HEK293T (cell line): ENCODE results near the gene GRPR.

Experiments
- CTCF ChIA-PET: fragments of 350-600 bp; formaldehyde crosslinking; extraction: SDS; loops from one replicate; lab custom pipeline; 2021; ENCODE audit warnings: antibody characterized with exemption, inconsistent platforms; lab: Yijun Ruan, JAX
- POLR2A ChIA-PET: fragments of 350-600 bp; formaldehyde crosslinking; extraction: SDS; loops from one replicate; lab custom pipeline; 2020; ENCODE audit warnings: antibody characterized with exemption, inconsistent platforms; lab: Yijun Ruan, JAX
- DNase-seq: peaks from one replicate; pipeline ENCODE4 v3.0.0; 2012; ENCODE audit warnings: mixed read lengths; ENCODE audit errors: extremely low spot score
- ARNT ChIP-seq: fragments of 450-650 bp; IDR thresholded peaks from 2 replicates; pipeline ENCODE4 v1.6.1; 2017; ENCODE audit warnings: mild to moderate bottlenecking
- BHLHE40 ChIP-seq: fragments of 450-650 bp; IDR thresholded peaks from 2 replicates; pipeline ENCODE4 v1.6.1; 2016; ENCODE audit warnings: mild to moderate bottlenecking, moderate library complexity, borderline replicate concordance
- CTBP1 ChIP-seq: fragments of 450-650 bp; IDR thresholded peaks from 2 replicates; pipeline ENCODE4 v1.6.1; 2016; ENCODE audit warnings: borderline replicate concordance
- ELF4 ChIP-seq: fragments of 450-650 bp; IDR thresholded peaks from 2 replicates; pipeline ENCODE4 v1.6.1; 2017; ENCODE audit warnings: antibody characterized with exemption
- FOXA1 ChIP-seq: fragments of 450-650 bp; IDR thresholded peaks from 2 replicates; pipeline ENCODE4 v1.6.1; 2016; ENCODE audit warnings: mild to moderate bottlenecking
- FOXK2 ChIP-seq: fragments of 450-650 bp; IDR thresholded peaks from 2 replicates; pipeline ENCODE4 v1.6.1; 2016; ENCODE audit warnings: mild to moderate bottlenecking
- FOXM1 ChIP-seq: fragments of 450-650 bp; IDR thresholded peaks from 2 replicates; pipeline ENCODE4 v1.6.1; 2017; ENCODE audit warnings: mild to moderate bottlenecking, borderline replicate concordance
- HDGF ChIP-seq: fragments of 450-650 bp; IDR thresholded peaks from 2 replicates; pipeline ENCODE4 v1.6.1; 2017; ENCODE audit warnings: antibody characterized with exemption, borderline replicate concordance
- L3MBTL2 ChIP-seq: fragments of 450-650 bp; conservative IDR thresholded peaks from 2 replicates; pipeline ENCODE4 v1.6.1; 2016; ENCODE audit warnings: mild to moderate bottlenecking
- LEF1 ChIP-seq: fragments of 450-650 bp; IDR thresholded peaks from 2 replicates; pipeline ENCODE4 v1.6.1; 2017; ENCODE audit warnings: mild to moderate bottlenecking, borderline replicate concordance
- NFRKB ChIP-seq: fragments of 450-650 bp; IDR thresholded peaks from 2 replicates; pipeline ENCODE4 v1.6.1; 2016; ENCODE audit warnings: mild to moderate bottlenecking, moderate library complexity
- SP1 ChIP-seq: fragments of 450-650 bp; IDR thresholded peaks from 2 replicates; pipeline ENCODE4 v1.6.1; 2017
- SUZ12 ChIP-seq: fragments of 450-650 bp; IDR thresholded peaks from 2 replicates; pipeline ENCODE4 v1.6.1; 2016; ENCODE audit warnings: mild to moderate bottlenecking
- TARDBP ChIP-seq: fragments of 450-650 bp; IDR thresholded peaks from 2 replicates; pipeline ENCODE4 v1.6.1; 2016
- ZNF384 ChIP-seq: fragments of 450-650 bp; IDR thresholded peaks from 2 replicates; pipeline ENCODE4 v1.6.1; 2016
- TF ChIP-seq, protein P1 (sequence below): fragments of 450-650 bp; IDR thresholded peaks from 2 replicates; pipeline ENCODE4 v1.6.1; 2016

Gene GRPR

DNA sequence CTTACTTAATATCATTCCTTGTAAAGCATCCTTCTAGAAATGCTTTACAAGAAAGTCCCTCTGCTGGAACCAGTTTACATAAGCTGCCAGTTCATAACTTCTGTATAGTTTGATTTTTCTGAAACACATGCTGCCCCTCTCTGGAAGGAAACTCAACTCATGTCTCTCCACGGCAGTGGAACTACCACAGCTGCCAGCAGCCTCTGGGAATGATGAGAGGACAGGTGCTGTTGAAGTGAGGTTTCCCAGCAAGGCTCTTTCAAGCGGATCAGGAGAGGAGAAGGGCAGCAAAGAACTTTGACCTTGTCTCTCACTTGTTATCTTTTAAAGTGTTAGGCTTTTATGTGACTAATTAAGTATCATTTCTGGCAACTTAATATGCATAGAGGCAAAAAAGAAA, 7.3 kb downstream of the GRPR start:
- no peak for TF ChIP-seq FOXM1
- TF ChIP-seq FOXK2 = no peak
- no peak for TF ChIP-seq ELF4
- no peak for TF ChIP-seq HDGF
- no peak for TF ChIP-seq CTBP1
- no peak for TF ChIP-seq SUZ12
- TF ChIP-seq FOXA1 = no peak
- TF ChIP-seq BHLHE40 = no peak
- TF ChIP-seq TARDBP = no peak
- no peak for TF ChIP-seq SP1
- no peak for TF ChIP-seq NFRKB
- no peak for TF ChIP-seq ZNF384
- TF ChIP-seq ARNT = no peak
- no peak for TF ChIP-seq L3MBTL2
- TF ChIP-seq, protein P1, sequence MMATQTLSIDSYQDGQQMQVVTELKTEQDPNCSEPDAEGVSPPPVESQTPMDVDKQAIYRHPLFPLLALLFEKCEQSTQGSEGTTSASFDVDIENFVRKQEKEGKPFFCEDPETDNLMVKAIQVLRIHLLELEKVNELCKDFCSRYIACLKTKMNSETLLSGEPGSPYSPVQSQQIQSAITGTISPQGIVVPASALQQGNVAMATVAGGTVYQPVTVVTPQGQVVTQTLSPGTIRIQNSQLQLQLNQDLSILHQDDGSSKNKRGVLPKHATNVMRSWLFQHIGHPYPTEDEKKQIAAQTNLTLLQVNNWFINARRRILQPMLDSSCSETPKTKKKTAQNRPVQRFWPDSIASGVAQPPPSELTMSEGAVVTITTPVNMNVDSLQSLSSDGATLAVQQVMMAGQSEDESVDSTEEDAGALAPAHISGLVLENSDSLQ = no peak
- no peak for TF ChIP-seq LEF1
- CTCF ChIA-PET = no interaction called here
- DNase-seq = no peak
- POLR2A ChIA-PET = no interaction called here

DNA sequence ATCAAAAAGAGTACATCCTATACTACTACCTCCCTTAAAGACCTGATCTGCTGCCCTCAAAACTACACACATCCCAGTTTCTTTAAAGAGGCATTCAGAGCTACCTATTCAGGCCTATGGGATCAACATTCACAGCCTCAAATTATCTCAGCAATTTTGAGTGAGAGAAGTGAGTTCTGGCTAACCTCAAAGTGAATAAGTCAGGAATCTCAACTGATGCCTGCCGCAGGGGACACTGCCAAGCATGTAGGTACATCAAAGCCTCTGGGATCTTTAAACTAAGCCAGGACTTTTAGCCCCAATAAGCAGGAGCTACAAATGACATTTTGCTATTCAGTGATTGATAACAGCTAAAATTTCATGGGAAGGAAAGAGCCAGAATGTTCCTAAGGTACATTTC, 11.6 kb downstream of the GRPR start:
- no peak for DNase-seq
- CTCF ChIA-PET = no interaction called here
- TF ChIP-seq L3MBTL2 (no peak), ARNT (no peak)
- POLR2A ChIA-PET = no interaction called here

DNA sequence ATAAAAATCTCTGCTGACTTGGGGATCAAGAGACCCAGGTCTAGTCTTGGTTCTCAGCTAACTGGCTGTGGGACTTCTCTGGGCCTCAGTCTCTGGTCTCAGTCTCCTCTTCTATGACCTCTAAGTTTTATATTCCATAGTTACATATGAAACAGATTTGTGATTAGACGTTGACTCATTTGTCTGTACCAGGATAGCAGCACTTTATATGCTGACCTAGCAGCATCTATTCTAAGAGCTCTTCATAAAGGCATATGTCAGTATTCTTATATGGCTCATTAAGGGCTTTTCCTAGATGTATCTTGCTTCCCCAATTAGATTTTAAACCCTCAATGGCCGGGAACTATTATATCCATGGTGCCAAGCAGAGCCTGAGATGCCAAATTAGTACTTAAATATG, 12.7 kb downstream of the GRPR start:
- TF ChIP-seq SP1 (no peak), ARNT (no peak), FOXM1 (no peak), L3MBTL2 (no peak), ZNF384 (no peak), NFRKB (no peak), SUZ12 (no peak), FOXA1 (no peak), BHLHE40 (no peak), HDGF (no peak), TARDBP (no peak), LEF1 (no peak), FOXK2 (no peak), ELF4 (no peak), CTBP1 (no peak)
- TF ChIP-seq, protein P1 = no peak
- POLR2A ChIA-PET = no interaction called here
- no peak for DNase-seq
- CTCF ChIA-PET = no interaction called here

DNA sequence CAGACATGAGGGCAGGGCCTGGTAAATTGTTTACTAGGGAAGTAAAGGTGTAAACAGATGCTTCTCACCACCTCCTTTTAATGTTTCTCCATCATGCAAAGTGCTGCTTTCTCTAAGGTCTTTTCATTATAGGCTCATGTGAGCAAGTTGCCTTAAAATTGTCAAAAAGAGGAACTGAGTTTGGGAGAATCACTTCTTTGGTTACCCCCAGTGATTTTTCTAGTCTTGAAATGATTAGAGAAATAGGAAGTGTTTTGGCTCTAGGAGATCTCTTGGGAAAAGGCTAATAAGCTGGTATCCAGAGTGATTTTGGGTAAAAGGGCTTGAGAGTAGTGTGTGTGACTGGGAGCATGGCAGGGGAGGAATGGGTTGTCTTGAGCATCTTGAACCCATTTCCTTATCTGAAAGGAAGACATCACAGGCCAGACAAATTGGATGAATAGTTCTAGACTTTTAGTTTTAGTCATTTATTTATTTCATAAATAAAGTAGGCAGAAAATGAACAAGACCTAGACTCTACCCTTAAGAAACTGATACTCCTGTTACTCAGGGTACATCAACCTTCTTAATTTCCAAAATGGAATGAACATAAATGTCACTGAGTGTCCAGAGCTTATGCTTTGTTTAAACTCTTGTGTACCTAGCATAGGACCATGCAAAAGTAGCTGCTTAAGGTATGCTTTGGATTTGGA, 14.2 kb downstream of the GRPR start:
- ChIA-PET POLR2A (no interaction called here), CTCF (no interaction called here)
- no peak for DNase-seq
- TF ChIP-seq FOXA1 = no peak
- no peak for TF ChIP-seq NFRKB
- TF ChIP-seq SP1 = no peak
- no peak for TF ChIP-seq TARDBP
- no peak for TF ChIP-seq HDGF
- TF ChIP-seq BHLHE40 = no peak
- no peak for TF ChIP-seq SUZ12
- TF ChIP-seq, protein P1 = no peak
- no peak for TF ChIP-seq CTBP1

DNA sequence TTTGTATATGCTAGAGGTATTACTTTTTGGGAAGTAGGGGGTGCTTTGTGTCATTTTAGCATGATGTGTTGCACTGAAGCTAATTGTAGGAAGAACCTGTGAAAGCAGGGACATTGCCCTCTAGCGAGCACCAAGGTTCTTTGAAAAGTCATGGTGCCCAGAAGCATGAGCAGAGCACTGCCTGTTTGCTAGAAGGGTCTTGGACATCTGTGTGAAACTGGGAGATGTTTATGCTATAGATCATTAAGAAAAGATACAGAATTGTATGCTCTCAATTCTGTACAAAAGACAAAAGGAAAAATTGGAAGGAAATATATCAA, 14.7 kb downstream of the GRPR start:
- ChIA-PET CTCF (no interaction called here), POLR2A (no interaction called here)
- TF ChIP-seq ELF4 = no peak
- no peak for TF ChIP-seq SP1
- no peak for TF ChIP-seq ARNT
- no peak for TF ChIP-seq CTBP1
- TF ChIP-seq TARDBP = no peak
- TF ChIP-seq L3MBTL2 = no peak
- no peak for TF ChIP-seq LEF1
- TF ChIP-seq FOXM1 = no peak
- peak; percentile 12 for DNase-seq

DNA sequence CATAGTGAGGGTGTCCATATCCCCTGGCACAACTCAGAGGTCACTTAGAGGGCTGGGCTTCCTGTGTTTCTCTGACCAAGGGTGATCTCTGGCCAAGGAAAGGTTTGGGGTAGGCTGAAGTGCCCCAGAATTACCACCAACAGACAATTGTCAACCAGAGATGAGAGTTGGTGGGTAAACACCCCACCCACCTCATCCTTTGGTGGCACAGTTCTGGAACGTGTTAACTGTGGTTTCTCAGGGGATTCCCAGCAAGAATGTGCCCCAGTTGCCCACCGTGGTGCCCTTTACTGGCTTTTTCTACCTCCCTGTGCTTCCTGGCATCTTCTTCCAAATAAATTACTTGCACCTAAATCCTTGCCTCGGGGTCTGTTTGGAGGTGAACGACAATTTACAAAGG, 17.1 kb downstream of the GRPR start:
- DNase-seq = no peak
- POLR2A ChIA-PET = no interaction called here
- CTCF ChIA-PET = no interaction called here
- TF ChIP-seq L3MBTL2 (no peak), FOXM1 (no peak), BHLHE40 (no peak), CTBP1 (no peak), ARNT (no peak), HDGF (no peak), FOXK2 (no peak), ZNF384 (no peak), LEF1 (no peak), SUZ12 (no peak), ELF4 (no peak), FOXA1 (no peak)
- TF ChIP-seq, protein P1 = no peak
